IPS DF 6.9 (cell line): ENCODE data around the gene FBN3.

Experiments
- DNase-seq: peaks from one replicate; pipeline ENCODE4 v3.0.0-alpha.2; 2013; ENCODE audit warnings: low read depth, low spot score
- H3K27ac ChIP-seq: one replicate; pipeline ENCODE4 v1.5.1; 2013; ENCODE audit warnings: low read length, control low read depth
- H3K27me3 ChIP-seq: 2 replicates; pipeline ENCODE4 v1.6.1; 2013; ENCODE audit warnings: mild to moderate bottlenecking, low read length; ENCODE audit not compliant: control insufficient read depth, insufficient read depth
- H3K36me3 ChIP-seq: 2 replicates; pipeline ENCODE4 v1.6.1; 2013; ENCODE audit warnings: low read length; ENCODE audit not compliant: control insufficient read depth, insufficient read depth
- H3K4me1 ChIP-seq: 2 replicates; pipeline ENCODE4 v1.6.1; 2013; ENCODE audit warnings: low read length; ENCODE audit not compliant: control insufficient read depth, insufficient read depth
- H3K4me3 ChIP-seq: 2 replicates; pipeline ENCODE4 v1.5.1; 2013; ENCODE audit warnings: mild to moderate bottlenecking, low read length
- H3K9me3 ChIP-seq: 2 replicates; pipeline ENCODE4 v1.6.1; 2013; ENCODE audit warnings: low read length, inconsistent platforms; ENCODE audit not compliant: control insufficient read depth, insufficient read depth
- WGBS: extraction: QIAGEN DNeasy Blood & Tissue Kit; methylation state at CpG from one replicate; pipeline ENCODE4 v1.1.7; 2013; ENCODE audit warnings: mixed read lengths, missing lambda C conversion rate; ENCODE audit not compliant: insufficient read length, insufficient coverage; 5-methylcytosine and 5-hydroxymethylcytosine counted together

Gene FBN3

GRCh38 chr19:8022275-8022674 is 127.1 kb downstream of the FBN3 start:
- no peaks in the 10 kb centered on the region for H3K27me3 ChIP-seq

GRCh38 chr19:8021374-8021773 is 128.0 kb downstream of the FBN3 start:
- H3K27me3 ChIP-seq = no peaks in the 10 kb centered on the region
- H3K36me3 ChIP-seq = no peaks in the 10 kb centered on the region
- H3K4me1 ChIP-seq = no peaks in the 10 kb centered on the region
- H3K9me3 ChIP-seq = no peaks in the 10 kb centered on the region
- H3K4me3 ChIP-seq = no peak overlapping the region
- H3K27ac ChIP-seq = no peak overlapping the region
- WGBS = no CpG with 5 or more reads among the region's 8 CpGs
- no peak for DNase-seq

More at GRCh38 chr19:8022275-8022674, 127.1 kb downstream of the FBN3 start:
- DNase-seq = no peak
- H3K9me3 ChIP-seq = no peaks in the 10 kb centered on the region
- no peaks in the 10 kb centered on the region for H3K4me1 ChIP-seq
- H3K27ac ChIP-seq = no peak overlapping the region
- WGBS = no CpG with 5 or more reads among the region's 13 CpGs
- no peaks in the 10 kb centered on the region for H3K36me3 ChIP-seq
- H3K4me3 ChIP-seq = no peak overlapping the region

GRCh38 chr19:8020681-8021080 is 128.7 kb downstream of the FBN3 start:
- Histone ChIP-seq H3K27me3 (no peaks in the 10 kb centered on the region), H3K9me3 (no peaks in the 10 kb centered on the region), H3K4me1 (no peaks in the 10 kb centered on the region), H3K36me3 (no peaks in the 10 kb centered on the region), H3K4me3 (no peak overlapping the region), H3K27ac (no peak overlapping the region)
- no peak for DNase-seq
- WGBS = no CpG with 5 or more reads among the region's 9 CpGs

GRCh38 chr19:8017808-8018207 is 131.6 kb downstream of the FBN3 start:
- no CpG with 5 or more reads among the region's 14 CpGs for WGBS
- Histone ChIP-seq H3K9me3 (no peaks in the 10 kb centered on the region), H3K27me3 (no peaks in the 10 kb centered on the region), H3K4me1 (no peaks in the 10 kb centered on the region), H3K27ac (no peak overlapping the region), H3K4me3 (no peak overlapping the region), H3K36me3 (no peaks in the 10 kb centered on the region)
- no peak for DNase-seq
